Measurements from ENCODE around the gene FAM204A. TPM values are rescaled to one million over a fixed set of nuclear protein-coding genes. Genes with fewer than 3 reads are reported as not detected.

The FAM204A gene
- total RNA-seq, 1 experiment from 2014 or later = 44.4 TPM

GRCh38 chr10:118251791-118252190 lies 90.3 kb downstream of the FAM204A start:
- POLR2A ChIA-PET (ENCODE audit: unreplicated experiment) = no interaction called here
- DNase-seq = no peak
- CTCF ChIA-PET = no interaction called here
- BruUV-seq (replicated peaks) = no TSS peak
- no peaks in the 10 kb centered on the region for H3K36me3 ChIP-seq (ENCODE audit: low read depth)
- H3K79me2 ChIP-seq (ENCODE audit: low read depth) = no peaks in the 10 kb centered on the region
- peaks cover 51% of the 10 kb centered on the region for H3K27me3 ChIP-seq (ENCODE audit: insufficient read depth, low read depth)
- H3K9me3 ChIP-seq (ENCODE audit: insufficient read depth, low read depth) = no peaks in the 10 kb centered on the region
- H3F3A ChIP-seq (ENCODE audit: insufficient read depth, low read depth) = no peaks in the 10 kb centered on the region
- H3K4me2 ChIP-seq = no peak overlapping the region
- no peak overlapping the region for H3K4me3 ChIP-seq
- no peaks in the 10 kb centered on the region for H3K9me2 ChIP-seq (ENCODE audit: insufficient read depth)
- H3K4me1 ChIP-seq (replicated peaks; ENCODE audit: insufficient read depth) = no peaks in the 10 kb centered on the region
- no peak overlapping the region for H3K27ac ChIP-seq
- no peaks in the 10 kb centered on the region for H4K20me1 ChIP-seq (ENCODE audit: insufficient read depth)
- no peak overlapping the region for H2AFZ ChIP-seq
- no peak for TF ChIP-seq EZH2 (IDR thresholded peaks at IDR 0.05; ENCODE audit: low read depth)
- no peak for TF ChIP-seq CTCF (conservative IDR thresholded peaks at IDR 0.05)
- intact Hi-C loops (cut with micrococcal nuclease; ENCODE audit: unreplicated experiment) = no loop called here

- Histone ChIP-seq H3K9me2 (ENCODE audit: insufficient read depth) (no peaks in the 10 kb centered on the region), H3F3A (ENCODE audit: insufficient read depth, low read depth) (no peaks in the 10 kb centered on the region), H3K27ac (no peak overlapping the region), H3K4me1 (replicated peaks; ENCODE audit: insufficient read depth) (no peaks in the 10 kb centered on the region), H3K79me2 (ENCODE audit: low read depth) (no peaks in the 10 kb centered on the region), H3K4me3 (no peak overlapping the region), H3K9me3 (ENCODE audit: insufficient read depth, low read depth) (no peaks in the 10 kb centered on the region), H3K4me2 (no peak overlapping the region), H3K27me3 (ENCODE audit: insufficient read depth, low read depth) (peaks cover 60% of the 10 kb centered on the region), H4K20me1 (ENCODE audit: insufficient read depth) (no peaks in the 10 kb centered on the region), H2AFZ (no peak overlapping the region), H3K36me3 (ENCODE audit: low read depth) (no peaks in the 10 kb centered on the region)
- no TSS peak for BruUV-seq (replicated peaks)
- TF ChIP-seq EZH2 (IDR thresholded peaks at IDR 0.05; ENCODE audit: low read depth) = no peak
- intact Hi-C loops (cut with micrococcal nuclease; ENCODE audit: unreplicated experiment) = loop anchor here (10.0 kb wide), 1 partner anchor 305 kb away; no protein-coding TSS in a partner anchor
- CTCF ChIA-PET = no interaction called here
- POLR2A ChIA-PET (ENCODE audit: unreplicated experiment) = no interaction called here
- DNase-seq = no peak
Measured at GRCh38 chr10:118249714-118250113, 92.4 kb downstream of the FAM204A start.
